ENCODE data around the gene EGFR.
A peak's percentile ranks its signal among the peaks of the same experiment; 100 is the strongest.

The EGFR gene

DNA sequence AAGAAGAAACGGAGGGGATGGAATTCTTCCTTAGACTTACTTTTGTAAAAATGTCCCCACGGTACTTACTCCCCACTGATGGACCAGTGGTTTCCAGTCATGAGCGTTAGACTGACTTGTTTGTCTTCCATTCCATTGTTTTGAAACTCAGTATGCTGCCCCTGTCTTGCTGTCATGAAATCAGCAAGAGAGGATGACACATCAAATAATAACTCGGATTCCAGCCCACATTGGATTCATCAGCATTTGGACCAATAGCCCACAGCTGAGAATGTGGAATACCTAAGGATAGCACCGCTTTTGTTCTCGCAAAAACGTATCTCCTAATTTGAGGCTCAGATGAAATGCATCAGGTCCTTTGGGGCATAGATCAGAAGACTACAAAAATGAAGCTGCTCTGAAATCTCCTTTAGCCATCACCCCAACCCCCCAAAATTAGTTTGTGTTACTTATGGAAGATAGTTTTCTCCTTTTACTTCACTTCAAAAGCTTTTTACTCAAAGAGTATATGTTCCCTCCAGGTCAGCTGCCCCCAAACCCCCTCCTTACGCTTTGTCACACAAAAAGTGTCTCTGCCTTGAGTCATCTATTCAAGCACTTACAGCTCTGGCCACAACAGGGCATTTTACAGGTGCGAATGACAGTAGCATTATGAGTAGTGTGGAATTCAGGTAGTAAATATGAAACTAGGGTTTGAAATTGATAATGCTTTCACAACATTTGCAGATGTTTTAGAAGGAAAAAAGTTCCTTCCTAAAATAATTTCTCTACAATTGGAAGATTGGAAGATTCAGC, 187.6 kb downstream of the EGFR start:
- DNase-seq, result no peak

DNA sequence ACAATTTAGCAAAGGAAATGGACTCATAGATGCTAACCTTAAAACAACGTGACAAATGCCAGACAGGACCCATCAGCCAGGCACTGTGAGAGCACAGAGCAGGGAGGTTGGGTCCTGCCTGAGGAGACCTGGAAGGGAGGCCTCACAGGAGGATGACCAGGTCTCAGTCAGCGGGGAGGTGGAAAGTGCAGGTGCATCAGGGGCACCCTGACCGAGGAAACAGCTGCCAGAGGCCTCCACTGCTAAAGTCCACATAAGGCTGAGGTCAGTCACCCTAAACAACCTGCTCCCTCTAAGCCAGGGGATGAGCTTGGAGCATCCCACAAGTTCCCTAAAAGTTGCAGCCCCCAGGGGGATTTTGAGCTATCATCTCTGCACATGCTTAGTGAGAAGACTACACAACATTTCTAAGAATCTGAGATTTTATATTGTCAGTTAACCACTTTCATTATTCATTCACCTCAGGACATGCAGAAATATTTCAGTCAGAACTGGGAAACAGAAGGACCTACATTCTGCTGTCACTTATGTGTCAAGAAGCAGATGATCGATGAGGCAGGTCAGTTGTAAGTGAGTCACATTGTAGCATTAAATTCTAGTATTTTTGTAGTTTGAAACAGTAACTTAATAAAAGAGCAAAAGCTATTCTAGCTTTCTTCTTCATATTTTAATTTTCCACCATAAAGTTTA, 188.8 kb downstream of the EGFR start:
- no peak for DNase-seq

DNA sequence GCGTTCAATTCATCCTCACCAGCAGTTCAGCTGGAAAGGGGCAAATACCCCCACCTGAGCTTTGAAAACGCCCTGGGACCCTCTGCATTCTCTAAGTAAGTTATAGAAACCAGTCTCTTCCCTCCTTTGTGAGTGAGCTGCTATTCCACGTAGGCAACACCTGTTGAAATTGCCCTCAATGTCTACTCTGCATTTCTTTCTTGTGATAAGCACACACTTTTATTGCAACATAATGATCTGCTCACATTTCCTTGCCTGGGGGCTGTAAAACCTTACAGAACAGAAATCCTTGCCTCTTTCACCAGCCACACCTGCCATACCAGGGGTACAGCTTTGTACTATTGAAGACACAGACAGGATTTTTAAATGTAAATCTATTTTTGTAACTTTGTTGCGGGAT, 190.5 kb downstream of the EGFR start:
- no peak for DNase-seq

DNA sequence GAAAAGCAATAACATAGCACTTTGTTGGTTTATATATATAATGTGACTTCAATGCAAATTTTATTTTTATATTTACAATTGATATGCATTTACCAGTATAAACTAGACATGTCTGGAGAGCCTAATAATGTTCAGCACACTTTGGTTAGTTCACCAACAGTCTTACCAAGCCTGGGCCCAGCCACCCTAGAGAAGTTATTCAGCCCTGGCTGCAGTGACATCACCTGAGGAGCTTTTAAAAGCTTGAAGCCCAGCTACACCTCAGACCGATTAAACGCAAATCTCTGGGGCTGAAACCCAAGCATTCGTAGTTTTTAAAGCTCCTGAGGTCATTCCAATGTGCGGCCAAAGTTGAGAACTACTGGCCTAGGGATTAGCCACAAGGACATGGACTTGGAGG, 191.4 kb downstream of the EGFR start:
- DNase-seq, result no peak

DNA sequence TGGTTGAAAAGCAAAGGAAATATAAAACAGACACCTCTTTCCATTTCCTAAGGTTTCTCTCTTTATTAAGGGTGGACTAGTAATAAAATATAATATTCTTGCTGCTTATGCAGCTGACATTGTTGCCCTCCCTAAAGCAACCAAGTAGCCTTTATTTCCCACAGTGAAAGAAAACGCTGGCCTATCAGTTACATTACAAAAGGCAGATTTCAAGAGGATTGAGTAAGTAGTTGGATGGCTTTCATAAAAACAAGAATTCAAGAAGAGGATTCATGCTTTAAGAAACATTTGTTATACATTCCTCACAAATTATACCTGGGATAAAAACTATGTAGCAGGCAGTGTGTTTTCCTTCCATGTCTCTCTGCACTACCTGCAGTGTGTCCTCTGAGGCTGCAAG, 191.9 kb downstream of the EGFR start:
- DNase-seq, result no peak

DNA sequence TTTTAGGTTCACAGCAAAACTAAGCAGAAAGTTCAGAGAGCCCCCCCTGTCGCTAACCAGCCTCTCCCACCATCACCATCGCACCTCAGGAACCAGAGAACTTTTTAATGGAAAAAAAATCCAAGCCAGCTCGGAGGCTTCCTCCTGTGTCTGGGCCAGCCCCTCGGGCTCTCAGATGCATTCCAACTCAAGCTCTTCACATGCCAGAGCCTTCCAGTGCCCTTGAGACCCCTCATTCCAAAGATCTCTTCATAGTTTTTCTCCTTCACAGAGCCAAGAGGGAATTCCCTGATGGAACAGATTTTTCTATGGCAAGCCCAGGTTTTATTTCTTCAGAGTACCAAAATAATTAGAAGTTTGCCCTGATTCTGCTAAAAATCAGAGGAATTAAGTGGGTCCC, 192.9 kb downstream of the EGFR start:
- DNase-seq, result no peak

DNA sequence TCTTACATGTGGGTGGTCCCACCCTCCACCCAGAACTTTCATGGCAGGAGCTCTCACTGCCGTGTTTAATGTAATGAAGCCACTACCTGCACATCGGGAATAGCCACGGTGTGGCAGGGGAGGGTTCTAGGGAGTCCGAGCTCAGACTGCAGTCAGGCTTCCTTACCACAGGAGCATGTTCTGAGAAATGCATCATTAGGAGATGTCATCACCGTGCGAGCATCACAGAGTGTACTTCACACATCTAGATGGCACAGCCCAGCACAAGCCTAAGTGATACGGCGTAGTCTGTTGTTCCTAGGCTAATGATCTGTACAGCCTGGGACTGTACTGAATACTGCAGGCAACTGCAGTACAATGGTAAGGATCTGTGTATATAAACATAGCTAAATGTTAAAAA, 193.4 kb downstream of the EGFR start:
- no peak for DNase-seq

DNA sequence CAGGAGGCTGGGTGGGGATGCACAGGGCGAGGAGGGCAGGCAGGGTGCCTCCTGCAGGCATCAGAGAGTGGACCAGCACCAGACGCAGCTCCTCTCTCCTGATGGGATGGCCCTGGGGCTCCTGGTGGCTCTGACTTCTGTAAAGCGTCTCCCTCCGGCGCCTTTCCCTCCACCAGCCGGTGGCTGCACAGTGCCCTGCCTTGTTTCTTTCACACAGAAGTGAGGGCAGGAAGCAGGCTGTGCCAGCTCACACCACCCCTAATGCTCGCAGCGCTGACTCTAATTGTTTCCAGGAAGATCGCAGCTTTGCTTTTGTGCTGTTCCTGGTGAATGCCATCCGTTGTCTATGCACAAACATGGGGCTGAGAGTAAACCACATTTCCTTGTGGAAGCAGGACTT, 194.0 kb downstream of the EGFR start:
- peak in 10 of 51 donors; percentile 9 to 37 (median 18) for DNase-seq

DNA sequence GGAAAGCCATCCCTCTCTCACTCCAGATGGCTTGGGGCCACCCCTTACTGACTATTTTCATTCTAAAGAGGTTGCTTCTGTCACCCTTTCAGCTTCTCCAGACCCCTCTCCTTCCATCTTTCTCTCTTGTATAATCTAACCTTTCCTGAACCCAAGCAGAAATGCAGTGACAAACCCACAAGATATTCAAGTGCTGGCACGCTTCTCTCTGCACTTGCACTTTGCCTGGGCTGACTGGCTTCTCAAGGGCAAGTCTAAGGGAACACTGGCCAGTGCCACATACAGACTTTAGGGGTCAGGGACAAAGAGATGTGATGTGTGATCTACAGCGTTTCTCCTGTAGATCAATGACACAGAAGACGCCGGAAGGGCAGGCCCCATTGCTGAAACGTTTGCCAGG, 195.9 kb downstream of the EGFR start:
- DNase-seq, result no peak

DNA sequence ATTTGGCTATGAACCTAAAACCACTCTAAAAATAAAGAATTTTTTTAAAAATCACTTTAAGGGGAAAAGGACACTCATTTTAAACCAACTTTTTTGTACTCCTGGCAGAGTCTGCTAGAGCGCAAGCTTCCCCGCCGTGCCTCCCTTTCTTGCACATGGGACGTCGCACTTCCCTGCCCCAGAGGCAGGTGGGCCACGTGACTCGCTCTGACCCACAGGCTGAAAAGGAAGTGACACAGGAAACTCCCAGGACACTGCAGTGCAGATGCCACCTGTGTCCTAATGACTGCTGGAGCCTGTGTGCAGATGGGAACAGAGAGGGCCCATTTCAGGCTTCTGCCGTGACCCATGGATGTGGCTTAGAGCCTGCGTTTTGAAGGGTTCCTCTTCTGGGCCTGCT, 204.2 kb downstream of the EGFR start:
- no peak for DNase-seq

DNA sequence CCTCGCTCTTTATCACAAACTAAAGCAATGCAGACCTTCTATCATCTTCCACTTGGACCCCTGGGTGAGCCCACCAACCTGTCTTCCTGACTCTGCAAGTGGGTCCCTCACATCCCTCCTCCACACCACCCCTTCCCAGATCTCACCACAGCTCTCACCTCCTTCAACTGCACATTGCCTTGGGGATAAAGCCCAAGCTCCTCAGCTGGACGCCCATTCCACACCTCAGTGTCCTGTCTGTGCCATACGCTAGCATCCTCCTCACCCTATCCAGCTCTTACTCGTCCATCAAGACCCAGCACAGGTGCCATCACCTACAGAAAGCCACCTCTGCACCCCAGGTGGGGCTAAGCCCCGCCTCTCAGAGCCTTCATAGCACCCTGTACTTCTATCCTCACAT, 205.3 kb downstream of the EGFR start:
- DNase-seq, result no peak

DNA sequence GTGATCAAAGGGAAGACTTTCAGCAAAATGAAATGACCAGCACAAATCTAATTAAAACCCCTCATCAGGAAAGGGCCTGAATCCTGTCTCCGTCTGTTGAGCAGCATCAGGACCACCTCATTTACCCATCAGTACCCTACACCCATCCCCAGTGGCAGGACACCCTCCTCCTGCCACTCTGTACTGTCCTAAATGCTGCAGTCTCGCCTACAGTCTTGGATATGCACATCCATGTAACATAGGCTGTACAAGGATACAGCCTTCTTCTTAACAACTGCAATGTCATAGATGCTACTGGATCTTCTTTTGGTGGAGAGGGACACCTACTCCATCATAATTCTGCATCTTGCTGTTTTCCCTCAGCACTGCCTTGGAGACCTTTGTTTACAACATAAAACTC, 206.0 kb downstream of the EGFR start:
- DNase-seq, result no peak

DNA sequence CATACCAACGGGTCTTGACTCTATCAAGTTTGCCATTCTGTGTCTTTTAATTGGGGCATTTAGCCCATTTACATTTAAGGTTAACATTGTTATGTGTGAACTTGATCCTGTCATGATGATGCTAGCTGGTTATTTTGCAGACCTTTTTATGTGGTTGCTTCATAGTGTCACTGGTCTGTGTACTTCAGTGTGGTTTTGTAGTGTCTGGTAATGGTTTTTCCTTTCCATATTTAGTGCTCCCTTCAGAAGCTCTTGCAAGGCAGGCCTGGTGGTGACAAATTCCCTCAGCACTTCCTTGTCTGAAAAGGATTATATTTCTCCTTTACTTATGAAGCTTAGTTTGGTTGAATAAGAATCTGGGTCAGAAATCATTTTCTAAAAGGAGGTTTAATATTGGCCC, 211.2 kb downstream of the EGFR start:
- no peak for DNase-seq

DNA sequence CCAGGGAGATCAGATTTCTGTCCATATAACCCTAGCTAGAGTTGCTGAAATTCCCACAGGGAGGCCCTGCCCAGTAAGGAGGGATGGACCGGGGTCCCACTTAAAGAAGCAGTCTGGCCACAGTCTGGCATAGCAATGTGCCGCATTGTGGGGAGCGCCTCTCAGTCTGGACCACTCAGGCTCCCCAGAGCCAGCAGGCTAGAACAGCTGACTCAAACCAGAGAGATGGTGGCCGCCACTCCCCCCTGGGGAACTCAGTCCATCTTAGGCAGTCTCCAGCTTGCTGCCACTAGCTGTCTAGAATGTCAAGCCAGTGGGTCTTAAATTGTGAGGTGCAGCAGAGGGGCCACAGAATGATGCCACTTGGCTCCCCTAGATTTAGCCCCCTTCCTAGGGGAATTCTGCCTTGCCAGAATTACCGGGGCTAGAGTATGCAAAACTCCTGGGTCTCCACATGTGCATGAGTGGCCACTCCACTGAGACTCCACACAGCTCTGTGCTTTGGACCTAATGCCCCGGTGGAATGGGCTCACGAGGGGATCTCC, 213.0 kb downstream of the EGFR start:
- no peak for DNase-seq

DNA sequence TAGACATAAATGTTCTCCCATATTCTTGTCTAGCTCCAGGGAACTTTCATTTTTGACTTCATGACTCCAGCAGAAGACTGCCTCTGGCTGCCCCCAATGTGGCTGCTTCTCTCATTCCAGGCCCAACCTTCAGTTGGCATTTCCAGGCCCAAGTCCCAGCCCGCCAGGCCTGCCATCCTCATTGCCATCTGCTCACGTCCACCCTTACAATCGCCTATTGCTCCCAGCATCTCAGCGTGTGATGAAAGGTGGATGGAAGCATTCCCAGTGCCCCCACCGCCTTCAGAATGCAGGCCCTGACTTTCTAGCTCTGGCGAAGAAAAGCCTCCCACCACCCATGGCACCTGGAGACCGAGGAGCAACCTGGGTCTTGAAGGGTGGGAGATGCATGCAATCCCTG, 214.2 kb downstream of the EGFR start:
- DNase-seq, result no peak

DNA sequence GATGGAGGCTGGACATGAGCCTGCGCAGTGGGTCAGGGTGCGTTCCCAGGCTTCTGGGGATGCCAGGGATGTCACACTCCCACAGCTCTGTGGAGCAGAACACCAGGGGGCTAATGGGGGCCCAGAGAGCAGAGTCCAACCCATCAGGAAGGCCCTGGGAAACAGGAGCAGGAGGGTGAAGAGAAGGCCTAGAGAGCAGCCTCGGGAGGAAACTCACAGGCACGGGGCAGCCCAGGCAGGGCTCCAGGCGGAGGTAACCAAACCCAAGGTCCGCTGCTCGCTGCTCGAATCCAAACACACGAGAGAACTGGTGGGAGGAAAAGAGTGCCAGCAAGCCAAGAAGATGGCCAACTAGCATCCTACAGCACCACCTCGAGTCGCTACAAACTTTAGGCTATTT, 215.6 kb downstream of the EGFR start:
- no peak for DNase-seq

DNA sequence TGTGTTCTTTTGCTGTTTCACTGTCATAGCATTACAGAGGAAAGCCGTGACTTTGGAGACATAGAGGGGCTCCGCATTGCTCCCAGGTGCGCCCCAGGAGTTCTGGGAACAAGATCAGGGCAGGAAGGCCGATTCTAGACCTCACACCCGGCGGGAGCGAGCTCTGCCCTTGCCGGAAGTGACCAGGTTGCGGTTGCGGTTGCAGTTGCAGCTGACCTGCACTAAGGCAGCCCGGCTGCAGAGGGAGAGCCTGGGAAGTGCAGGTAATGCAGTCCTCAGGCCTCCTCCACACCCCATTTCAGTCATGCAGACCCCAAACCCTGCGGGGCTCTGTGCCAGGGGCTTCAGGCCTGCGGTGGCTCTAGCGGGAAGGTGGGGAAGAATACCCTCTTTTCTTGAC, 216.3 kb downstream of the EGFR start:
- DNase-seq, result no peak

DNA sequence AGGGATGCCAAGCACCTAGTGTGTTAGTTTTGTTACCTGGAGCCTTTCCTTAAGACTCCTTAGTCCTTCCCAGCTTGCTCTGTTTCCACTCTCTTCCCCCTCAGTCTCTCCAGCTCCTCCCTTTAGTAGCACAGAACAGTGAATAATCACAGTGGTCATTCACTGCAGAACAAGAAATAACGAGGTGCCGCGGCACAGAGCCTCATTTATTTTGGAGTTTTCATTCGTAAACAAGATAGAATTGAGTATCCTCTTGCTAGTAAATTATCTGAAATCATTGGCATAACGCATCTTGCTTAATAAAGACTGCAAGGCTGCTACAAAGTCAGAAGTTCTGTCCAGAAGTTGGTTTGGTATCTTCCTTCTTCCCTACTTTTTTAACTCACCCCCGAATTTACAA, 217.0 kb downstream of the EGFR start:
- DNase-seq, result no peak

DNA sequence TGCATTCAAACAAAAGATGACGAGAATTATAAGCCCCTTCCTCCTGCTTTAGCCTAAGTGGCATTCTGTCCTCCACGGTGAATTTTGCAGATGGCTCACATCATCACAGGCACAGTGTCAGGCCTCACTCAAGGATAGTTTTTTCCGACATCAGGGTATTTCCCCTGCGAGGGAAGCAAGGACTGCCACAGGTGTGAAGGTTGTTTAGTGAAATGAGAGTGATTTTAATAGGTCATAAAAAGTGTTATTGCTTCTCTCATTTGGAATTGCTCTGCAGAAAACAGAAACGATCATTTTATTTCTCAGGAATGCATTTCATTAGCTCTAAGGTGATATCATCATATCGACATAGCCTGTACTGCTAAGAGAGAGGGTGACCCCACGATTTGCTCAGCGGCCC, 217.7 kb downstream of the EGFR start:
- no peak for DNase-seq

DNA sequence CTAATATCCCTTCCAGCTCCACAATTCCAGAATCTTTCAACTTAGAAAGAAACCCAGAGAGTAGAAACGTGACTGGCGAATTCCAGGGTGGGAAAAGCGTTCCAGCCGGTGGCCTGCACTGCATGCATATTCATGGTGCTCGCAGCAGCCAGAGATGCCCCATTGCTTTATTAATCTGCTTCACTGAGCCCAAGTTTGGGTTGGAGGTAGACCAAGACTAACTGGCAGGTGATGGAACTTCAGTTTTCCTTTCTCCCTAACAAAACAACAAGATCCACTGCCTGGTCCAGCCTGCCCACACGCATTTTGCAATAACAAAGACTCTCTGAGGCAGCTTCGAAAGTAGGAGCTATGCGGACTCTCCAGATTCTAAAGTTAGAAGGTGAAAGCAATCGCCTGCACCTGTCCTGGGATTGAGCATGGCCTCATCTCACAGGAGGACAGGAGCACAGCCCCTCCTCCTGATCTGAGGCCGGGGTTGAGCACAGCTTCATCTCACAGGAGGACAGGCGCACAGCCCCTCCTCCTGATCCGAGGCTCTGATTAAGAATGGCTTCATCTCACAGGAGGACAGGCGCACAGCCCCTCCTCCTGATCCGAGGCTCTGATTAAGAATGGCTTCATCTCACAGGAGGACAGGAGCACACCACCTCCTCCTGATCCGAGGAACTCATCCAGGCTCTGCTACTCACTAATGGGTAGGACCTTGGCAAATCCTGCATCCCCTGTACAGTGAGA, 218.5 kb downstream of the EGFR start:
- no peak for DNase-seq

DNA sequence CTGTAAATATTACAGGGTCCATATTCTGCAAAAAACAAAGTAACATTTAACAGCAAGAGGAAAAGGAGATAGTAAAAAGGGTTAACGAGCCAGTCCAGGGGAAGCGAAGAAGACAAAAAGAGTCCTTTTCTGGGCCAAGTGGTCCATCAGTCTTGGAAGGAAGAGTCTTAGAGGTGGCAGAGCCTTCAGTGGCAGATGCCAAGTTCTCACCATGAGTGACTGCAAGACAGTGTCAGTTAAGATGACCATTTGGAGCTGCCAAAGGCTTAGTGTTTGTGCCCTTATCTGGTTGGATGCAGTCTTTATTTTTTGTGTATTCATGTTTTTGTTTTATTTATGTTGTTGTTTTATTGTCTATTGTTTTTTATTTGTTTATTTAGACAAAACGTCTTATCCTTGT, 220.6 kb downstream of the EGFR start:
- DNase-seq, result no peak

DNA sequence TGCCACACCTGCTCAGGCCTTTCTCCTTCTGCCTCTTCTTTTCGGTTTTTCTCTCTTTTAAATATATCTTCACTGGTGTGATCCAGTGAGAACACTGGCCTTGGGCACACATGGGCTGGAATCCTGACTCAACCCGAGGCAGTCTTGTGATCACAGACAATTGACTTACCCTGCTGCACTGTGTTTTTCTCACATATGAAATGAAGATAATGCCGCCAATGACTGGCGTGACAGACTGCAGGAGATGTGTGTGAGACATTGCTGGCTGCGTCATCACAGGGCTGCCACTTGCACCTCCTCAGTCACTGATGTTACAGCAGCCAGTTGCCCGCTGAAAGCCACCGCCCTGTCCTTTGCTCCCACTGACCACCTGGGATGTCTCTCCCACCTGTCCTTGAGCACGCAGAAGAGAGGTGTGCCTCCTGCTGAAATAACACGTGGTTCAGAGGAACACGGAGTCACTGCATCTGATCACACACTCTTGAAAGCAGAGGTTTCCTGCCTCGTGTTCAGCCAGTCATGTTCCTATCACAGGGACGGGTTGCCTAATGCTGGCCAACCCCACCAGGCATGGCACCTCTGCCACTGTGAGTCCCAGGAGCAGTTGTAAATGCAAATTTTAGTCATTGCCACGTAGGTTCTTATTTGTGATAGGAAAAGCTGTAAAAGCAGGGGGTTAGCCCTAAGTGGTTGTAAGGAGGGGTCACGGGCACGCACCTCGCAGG, 221.8 kb downstream of the EGFR start:
- no peak for DNase-seq

Data from hypothalamus (tissue), 51 donors.